ENCODE results near the gene SYT17. TPM values are rescaled to one million over a fixed set of nuclear protein-coding genes. Genes with fewer than 3 reads are reported as not detected.

The SYT17 gene
- total RNA-seq, 4 donors from 2014 or later, result 0.29 to 4.4 (median 2.2) TPM

- intact Hi-C loops (cut with DNase I; ENCODE audit: low total_unique reads), result no loop called here
- H3K4me3 ChIP-seq, result no peak overlapping the region
- no peaks in the 10 kb centered on the region for H3K36me3 ChIP-seq
- no peak overlapping the region for H3K27ac ChIP-seq
- DNase-seq, result no peak
- no peaks in the 10 kb centered on the region for H3K9me3 ChIP-seq
- no peaks in the 10 kb centered on the region for H3K4me1 ChIP-seq
- no peaks in the 10 kb centered on the region for H3K27me3 ChIP-seq
- no peak for TF ChIP-seq POLR2A (IDR thresholded peaks at IDR 0.05)
Measured at GRCh38 chr16:19210968-19211367, 42.9 kb downstream of the SYT17 start.

GRCh38 chr16:19212059-19212458 lies 44.0 kb downstream of the SYT17 start:
- H3K9me3 ChIP-seq, result no peaks in the 10 kb centered on the region
- intact Hi-C loops (cut with DNase I; ENCODE audit: low total_unique reads), result no loop called here
- no peak overlapping the region for H3K4me3 ChIP-seq
- no peak for DNase-seq
- no peak overlapping the region for H3K27ac ChIP-seq
- no peaks in the 10 kb centered on the region for H3K4me1 ChIP-seq
- TF ChIP-seq CTCF (IDR thresholded peaks at IDR 0.05), result no peak
- TF ChIP-seq POLR2A (IDR thresholded peaks at IDR 0.05), result no peak
- no peaks in the 10 kb centered on the region for H3K27me3 ChIP-seq
- no peaks in the 10 kb centered on the region for H3K36me3 ChIP-seq

GRCh38 chr16:19213885-19214284 lies 45.8 kb downstream of the SYT17 start:
- no peak overlapping the region for H3K27ac ChIP-seq
- no peak for DNase-seq
- no peaks in the 10 kb centered on the region for H3K36me3 ChIP-seq
- TF ChIP-seq POLR2A (IDR thresholded peaks at IDR 0.05), result no peak
- no peak for TF ChIP-seq CTCF (IDR thresholded peaks at IDR 0.05)
- no peaks in the 10 kb centered on the region for H3K27me3 ChIP-seq
- no peaks in the 10 kb centered on the region for H3K9me3 ChIP-seq
- intact Hi-C loops (cut with DNase I; ENCODE audit: low total_unique reads), result no loop called here
- H3K4me1 ChIP-seq, result no peaks in the 10 kb centered on the region
- no peak overlapping the region for H3K4me3 ChIP-seq

GRCh38 chr16:19215705-19216104 lies 47.7 kb downstream of the SYT17 start:
- intact Hi-C loops (cut with DNase I; ENCODE audit: low total_unique reads), result no loop called here
- TF ChIP-seq POLR2A (IDR thresholded peaks at IDR 0.05), result no peak
- H3K27me3 ChIP-seq, result no peaks in the 10 kb centered on the region
- no peaks in the 10 kb centered on the region for H3K36me3 ChIP-seq
- H3K9me3 ChIP-seq, result no peaks in the 10 kb centered on the region
- DNase-seq, result no peak
- no peaks in the 10 kb centered on the region for H3K4me1 ChIP-seq
- H3K4me3 ChIP-seq, result no peak overlapping the region
- no peak overlapping the region for H3K27ac ChIP-seq

- no peak overlapping the region for H3K4me3 ChIP-seq
- intact Hi-C loops (cut with DNase I; ENCODE audit: low total_unique reads), result no loop called here
- no peak overlapping the region for H3K27ac ChIP-seq
- H3K27me3 ChIP-seq, result no peaks in the 10 kb centered on the region
- H3K9me3 ChIP-seq, result no peaks in the 10 kb centered on the region
- H3K4me1 ChIP-seq, result no peaks in the 10 kb centered on the region
- H3K36me3 ChIP-seq, result no peaks in the 10 kb centered on the region
- DNase-seq, result no peak
- TF ChIP-seq CTCF (IDR thresholded peaks at IDR 0.05) (no peak), POLR2A (IDR thresholded peaks at IDR 0.05) (no peak)
Measured at GRCh38 chr16:19218581-19218980, 50.5 kb downstream of the SYT17 start.

- Histone ChIP-seq H3K36me3 (no peaks in the 10 kb centered on the region), H3K9me3 (no peaks in the 10 kb centered on the region)
- intact Hi-C loops (cut with DNase I; ENCODE audit: low total_unique reads), result no loop called here
Measured at GRCh38 chr16:19219836-19220235, 51.8 kb downstream of the SYT17 start.

More at GRCh38 chr16:19219836-19220235, 51.8 kb downstream of the SYT17 start:
- DNase-seq, result no peak
- H3K4me3 ChIP-seq, result no peak overlapping the region
- H3K4me1 ChIP-seq, result no peaks in the 10 kb centered on the region
- no peak for TF ChIP-seq CTCF (IDR thresholded peaks at IDR 0.05)
- no peak for TF ChIP-seq POLR2A (IDR thresholded peaks at IDR 0.05)
- H3K27me3 ChIP-seq, result no peaks in the 10 kb centered on the region
- no peak overlapping the region for H3K27ac ChIP-seq
